ENCODE measurements around the gene TCF7.

Gene TCF7

DNA sequence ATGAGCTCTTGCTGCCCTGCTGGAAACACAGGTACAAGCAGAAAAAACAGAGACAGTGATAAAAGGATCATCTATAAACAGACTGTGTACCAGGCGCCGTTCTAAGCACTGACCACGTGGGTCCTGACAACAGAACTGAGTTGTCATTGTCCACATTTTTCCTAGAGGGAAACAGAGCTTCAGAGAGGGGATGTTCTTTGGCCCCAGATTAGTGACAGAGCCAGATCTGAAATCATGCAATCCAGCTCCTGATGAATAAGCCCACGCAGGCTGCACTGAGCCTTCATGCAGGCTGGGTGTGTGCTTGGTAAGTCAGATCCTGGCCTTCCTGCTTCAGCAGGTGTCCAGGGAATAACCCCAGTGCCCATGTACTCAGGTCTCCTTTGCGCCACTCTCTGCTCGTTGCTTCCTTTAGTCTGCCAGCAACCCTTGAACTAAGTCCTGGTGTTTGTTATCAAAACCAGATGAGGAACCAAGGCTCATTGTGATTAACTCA lies 22.8 kb upstream of the TCF7 start:
- DNase-seq, result no peak

- DNase-seq, result no peak
These were observed 21.6 kb upstream of the TCF7 start for GRCh38 chr5:134092875-134093274.

DNA sequence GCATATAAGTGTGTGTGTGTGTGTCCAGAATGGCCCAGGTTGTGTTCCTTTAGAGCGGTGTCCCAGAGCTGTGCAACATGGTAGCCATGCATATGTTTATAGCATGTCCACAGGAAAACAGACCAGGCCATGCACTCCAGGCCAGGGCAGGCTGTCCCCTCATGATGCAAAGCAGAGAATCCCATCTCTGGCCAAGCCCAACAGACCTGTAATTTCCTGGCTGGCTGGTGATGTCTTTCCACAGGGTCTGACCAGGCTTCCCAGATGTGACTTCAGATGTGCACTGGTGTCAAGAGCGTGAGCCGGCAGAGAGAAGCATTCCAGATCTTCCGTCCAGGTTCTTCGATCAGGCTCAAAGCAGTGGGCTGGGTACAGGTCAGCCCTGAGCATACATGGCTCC lies 21.1 kb upstream of the TCF7 start:
- DNase-seq, result no peak

DNA sequence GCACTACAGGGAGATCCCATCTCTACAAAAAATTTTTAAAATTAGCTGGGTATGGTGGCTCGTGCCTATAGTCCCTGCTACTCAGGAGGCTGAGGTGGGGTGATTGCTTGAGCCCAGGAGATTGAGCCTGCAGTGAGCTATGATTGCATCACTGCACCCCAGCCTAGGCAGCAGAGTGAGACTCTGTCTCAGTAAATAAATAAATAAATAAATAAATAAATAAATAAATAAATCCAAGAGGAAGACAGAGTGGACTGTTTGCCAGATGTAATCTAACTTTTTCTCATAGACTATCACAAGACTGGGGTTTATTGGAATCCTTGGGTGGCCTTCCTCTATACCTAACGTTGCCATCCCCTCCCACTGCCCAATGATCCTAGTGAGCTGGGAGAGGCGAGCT lies 19.2 kb upstream of the TCF7 start:
- DNase-seq, result no peak

DNA sequence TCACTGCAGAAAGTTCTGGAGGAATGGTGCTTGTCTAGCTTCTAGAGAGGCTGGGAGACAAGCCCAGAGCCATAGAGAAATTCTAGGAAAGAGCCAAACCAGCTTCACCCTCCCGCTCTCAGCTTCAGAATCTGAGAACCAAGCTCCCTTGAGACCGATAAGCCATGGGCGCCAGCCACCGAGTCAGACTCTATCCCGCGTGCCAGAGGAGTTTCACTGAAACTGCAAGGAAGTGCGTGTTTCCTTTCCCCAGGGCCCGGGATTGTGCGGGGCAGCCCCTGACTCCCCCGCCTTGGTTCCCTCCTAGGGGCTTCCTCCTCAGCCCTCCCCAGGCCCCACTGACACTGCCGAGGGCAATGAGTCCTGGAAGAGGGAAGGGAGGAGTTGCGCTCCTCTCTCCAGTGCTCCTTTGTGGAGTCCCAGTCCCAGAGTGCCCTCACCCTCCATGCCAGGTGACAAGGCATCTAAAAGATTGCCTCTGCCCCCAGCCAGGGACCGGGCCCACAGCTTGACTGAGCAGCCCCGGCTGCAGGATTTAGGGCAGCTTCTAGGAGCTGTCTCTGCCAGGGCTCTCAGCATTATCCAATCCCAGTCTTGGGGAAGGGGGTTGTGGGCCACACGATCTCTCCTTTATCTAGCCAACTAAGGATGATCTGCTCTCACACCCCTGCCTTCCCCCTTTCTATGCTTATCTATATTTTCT lies 18.4 kb upstream of the TCF7 start:
- DNase-seq, result no peak

DNA sequence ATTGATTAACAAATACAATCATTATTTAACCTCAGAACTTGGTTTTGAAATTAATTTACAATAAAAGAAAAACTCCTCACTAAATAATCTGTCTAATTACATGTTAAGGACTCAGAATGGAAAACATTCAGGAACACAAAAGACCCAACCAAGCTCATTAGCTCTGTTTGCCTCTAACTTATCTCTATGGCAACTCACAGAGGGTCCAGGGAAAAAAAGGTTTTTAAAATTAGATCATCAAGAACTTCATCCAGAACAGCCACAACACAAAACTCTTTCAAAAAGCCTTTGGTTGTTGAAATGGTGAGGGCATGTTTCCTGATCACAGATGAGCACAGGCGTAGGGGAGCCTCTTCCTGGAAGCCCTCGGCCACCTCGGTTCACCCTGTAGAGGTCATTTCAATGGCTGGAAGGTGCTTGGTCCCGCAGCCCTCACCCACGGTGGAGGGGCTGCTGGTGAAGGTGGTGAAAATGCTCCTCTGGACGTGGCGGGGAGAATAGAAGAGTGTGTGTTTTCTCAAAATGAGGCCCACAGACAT lies 17.2 kb upstream of the TCF7 start:
- no peak for DNase-seq

GRCh38 chr5:134098690-134099089 lies 15.8 kb upstream of the TCF7 start:
- no peak for DNase-seq

DNA sequence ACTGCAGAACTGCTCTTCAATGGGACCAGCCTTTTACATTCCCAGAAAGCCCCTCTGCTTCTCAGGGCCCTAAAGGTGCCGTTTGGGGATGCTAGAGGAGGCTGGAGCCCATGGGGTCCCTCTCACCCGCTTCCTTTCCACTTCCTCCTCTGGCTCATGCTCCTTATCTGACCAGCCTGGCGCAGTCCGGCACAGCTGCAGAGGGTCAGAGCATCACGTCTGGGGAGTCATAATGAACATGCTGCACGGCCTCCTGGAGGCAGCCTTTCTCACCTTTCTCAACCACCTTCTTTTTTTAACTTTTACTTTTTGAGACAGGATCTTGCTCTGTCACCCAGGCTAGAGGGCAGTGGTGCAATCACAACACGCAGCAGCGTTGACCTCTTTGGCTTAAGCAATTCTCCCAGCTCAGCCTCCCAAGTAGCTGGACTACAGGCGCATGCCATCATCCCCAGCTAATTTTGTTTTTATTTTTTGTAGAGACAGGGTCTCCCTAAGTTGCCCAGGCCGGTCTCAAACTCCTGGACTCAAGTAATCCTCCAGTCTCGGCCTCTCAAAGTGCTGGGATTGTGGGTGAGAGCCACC lies 15.1 kb upstream of the TCF7 start:
- no peak for DNase-seq

DNA sequence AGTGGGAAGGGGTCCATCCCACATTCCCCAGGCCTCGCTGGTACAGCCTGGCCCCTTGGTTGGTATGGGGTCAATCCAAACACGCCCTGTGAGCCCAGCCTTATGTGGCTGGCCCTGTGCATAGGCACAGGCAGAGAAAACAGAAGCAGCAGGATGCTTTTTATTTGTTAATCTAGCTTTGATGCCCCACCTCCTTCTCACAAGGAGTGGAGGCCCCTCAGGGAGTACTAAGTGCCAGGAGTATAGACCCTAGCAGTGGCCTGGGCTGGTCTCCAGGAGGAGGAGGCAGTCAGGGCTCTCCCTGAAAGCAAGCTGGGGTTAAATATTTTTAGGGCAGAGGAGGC lies 14.6 kb upstream of the TCF7 start:
- DNase-seq, result no peak

DNA sequence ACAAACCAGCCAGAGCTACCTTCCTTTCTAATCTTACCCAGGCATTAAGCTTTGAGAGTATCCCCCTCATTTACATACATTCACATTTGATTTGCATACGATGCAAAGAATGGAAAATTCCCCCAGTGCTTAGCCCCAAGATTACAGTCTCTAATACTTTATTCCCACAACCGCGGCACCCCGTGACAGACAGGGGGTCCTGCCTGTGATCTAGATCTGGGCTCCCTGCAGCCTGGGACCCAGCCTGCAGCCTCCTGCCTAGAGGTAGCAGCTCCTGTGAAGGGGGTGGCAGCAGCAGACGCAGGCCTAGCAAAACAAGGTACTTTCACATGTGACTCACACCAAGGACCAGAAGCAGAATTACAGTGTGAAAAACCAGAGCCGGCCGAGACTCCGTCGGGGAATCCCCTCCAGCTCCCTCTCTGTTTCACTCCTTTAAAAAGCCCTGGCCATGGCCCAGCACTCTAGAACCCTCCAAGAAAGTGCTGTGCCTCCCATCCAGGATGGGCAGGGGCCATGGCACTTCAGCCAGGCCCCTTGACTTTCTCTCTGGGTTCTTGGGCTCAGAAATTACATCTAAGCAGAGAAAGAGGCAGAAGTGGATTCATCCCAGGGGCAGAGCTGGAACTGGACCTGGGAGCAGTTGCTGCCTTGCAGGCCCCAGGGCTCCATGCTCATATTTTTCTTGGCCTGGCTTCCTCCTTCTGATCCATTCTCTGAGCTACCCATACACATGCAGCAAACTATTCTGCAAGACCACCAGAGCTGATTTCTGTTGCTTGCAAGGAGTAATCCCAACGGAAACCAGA lies 14.0 kb upstream of the TCF7 start:
- DNase-seq, result no peak

DNA sequence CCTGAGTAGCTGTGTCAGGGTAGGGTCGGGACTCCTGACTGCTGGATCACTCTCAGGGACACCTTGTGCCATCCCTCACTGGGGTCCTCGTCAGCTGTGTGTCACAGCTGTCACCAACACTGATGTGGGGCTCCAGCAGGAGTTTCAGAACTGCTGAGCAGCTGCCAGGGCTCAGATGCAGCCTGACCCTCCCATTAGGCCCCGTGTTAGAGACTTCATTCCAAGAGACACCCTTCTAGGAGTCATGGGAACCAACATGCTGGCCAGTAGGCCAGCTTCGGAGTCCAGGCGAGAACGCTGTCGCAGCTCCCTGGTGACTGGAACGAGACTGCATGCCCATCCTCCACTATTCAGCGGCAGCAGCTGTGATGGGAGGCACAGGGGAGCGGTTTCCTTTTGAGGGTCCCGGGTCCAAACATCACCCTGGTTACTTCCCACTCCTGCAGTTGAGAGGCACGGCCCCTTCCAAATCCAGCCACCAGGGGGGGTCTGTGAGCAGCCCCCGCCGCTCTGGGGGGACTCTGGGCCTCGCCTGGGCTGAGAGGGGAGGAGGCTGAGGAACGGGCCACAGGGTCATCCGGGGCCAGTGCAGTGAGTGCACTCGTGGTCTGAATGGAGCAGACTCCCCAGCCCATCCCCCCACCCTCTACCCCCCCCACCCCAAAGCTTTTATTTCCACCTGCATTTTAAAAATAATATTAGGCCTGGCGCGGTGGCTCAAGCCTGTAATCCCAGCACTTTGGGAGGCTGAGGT lies 12.6 kb upstream of the TCF7 start:
- DNase-seq, result peak; percentile 64

DNA sequence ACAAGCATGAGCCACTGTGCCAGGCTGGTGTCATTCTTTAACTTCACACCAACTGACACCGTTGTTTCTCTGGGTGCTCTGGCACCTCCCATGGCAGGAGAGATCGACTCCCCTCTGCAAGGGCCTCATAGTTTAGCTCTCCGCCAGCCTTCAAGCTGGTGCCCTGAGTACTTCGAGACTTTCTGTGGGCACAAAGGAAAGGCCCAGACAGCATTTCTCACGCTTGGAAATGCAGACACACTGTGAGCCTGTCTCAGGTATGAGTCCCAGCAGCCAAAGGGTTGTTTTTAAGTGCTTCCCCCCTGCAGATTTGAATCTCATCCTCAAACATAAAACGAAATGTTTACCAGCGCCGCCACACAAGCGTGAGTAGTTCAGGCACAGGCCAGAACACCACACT lies 11.1 kb upstream of the TCF7 start:
- DNase-seq, result no peak

GRCh38 chr5:134103998-134104654 lies 10.4 kb upstream of the TCF7 start:
- DNase-seq, result no peak

DNA sequence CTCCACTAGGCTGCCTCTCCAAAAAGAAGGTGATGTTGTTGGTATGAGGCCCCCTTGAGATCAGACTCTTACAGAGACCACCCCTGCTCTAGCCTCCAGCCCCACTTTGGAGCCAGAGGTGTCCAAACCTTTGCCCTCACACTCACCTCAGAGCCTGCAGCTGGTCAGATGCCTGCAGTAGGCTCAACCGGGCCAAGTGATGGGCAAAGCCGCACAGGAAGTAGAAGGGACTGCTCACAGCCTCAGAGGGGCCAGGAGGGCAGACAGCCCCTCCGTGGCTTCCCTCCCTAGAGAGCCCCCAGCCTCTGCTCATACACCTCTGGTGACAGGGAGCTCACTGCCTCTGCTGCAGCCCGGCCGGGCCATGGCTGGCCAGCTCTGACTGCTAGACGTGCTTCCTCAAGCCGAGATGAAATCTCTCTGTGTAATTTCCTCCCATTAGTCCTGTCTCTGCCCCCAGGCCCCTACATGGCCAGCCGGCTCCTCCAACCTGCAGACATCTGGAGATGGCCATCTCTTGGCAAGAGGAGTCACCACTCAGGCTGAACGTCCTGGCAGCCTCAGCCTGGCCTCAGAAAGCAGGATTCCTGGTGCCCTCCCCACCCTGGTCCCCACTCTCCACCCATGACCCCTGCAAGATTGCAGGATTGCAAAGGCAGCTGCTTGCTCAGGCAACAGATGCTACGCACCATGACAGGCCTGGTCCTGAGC lies 7.3 kb upstream of the TCF7 start:
- no peak for DNase-seq

DNA sequence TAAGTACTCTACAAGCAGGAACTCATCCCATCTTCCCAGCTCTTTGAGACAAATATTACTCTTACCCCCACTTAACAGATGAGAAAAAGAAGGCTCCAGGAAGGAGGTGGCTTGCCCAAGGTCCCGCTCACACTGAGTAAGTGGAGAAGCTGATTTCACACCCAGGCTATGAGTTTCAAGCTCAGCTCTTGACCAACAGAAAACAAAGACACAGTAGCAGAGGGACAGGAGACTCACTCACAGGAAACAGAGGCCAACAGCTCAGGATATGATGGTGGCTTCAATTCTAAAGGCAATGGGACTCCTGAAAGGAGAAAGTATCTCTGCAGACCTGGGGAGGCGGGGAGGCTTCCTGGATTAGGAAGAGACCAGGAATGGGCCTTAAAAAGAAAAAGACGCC lies 6.7 kb upstream of the TCF7 start:
- DNase-seq, result no peak

GRCh38 chr5:134110382-134110781 lies 4.1 kb upstream of the TCF7 start:
- no peak for DNase-seq

DNA sequence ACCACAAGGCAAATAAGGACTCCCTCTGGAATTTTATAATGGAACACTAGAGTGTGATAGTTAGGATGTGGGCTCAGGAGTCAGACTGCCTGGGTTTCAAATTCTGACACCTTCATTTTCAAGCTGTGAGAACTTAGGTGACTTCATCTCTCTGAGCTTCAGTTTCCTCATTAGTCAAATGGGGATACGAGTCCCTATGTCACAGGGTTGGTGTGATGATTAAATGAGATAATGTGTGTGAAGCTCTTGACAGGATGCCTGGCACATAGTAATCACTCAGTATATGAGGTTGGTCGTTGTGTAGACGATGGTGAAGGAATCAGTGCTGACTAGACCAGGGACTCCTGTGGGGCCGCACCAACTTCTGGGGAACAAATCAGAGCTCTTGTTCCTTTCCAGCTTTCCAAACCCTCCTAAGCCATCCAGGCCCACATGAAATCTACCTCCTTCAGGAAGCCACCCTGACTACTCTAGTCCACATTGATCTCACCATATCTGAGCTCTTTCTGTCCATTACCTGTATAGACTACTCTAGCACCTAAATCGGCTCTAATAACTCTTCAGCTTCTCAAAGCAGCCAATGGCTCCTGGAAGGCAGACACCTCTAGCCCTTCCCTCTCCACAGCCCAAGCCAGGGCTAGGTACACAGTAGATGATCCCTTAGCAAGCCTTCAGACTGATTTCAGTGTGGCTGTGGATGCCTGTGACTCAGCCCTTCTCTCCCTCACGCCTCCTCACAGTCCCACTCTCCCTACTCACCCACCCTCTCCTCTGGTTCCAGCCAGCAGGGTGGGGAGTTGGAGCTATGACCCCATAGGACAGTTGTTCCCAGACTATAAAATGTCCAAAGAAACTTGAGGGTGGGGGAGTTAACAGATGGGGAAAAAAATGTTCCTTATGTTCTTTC lies 2.5 kb upstream of the TCF7 start:
- DNase-seq, result no peak

DNA sequence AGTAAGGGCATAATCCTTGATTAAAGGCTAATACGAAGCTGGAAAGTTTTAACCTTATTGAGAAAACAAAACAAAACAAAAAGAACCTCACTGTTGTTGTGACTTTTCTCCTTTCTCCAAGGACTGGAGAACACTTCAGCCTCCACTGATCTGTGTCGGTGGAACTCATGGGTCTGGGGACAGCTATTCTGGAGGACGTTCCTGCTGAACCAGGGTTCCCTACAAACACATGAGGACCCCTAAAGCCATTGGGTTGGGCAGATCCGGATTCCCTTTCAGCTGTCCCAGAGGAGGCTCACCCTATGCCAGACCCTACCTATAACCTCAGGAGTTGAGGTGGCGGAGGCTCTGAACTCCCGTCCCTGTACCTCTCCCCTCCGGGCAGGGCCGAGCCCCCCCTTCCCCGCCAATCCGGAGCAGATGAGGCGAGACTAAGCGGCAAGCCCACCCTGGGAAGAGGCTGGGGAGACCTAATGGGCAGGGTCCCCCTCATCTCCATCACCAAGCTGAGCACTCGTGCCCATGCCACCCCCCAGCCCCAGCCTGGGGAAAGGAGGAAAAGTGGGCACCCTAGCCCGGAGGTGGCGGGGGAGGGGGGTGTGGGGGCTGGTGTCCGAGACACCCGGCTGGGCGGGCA lies 1.6 kb upstream of the TCF7 start:
- no peak for DNase-seq

GRCh38 chr5:134113363-134113889 lies 1.1 kb upstream of the TCF7 start:
- no peak for DNase-seq
